Chondrocyte (in vitro differentiated cells): ENCODE results near the gene EHMT1. TPM values are rescaled to one million over a fixed set of nuclear protein-coding genes. Genes with fewer than 3 reads are reported as not detected.

ENCODE experiments used
- DNase-seq: peaks from one replicate; pipeline ENCODE4 v3.0.0; 2021; ENCODE audit warnings: mixed read lengths, low spot score
- H3K27ac Mint-ChIP-seq: one replicate; pipeline ENCODE4 v1.8.0; 2021; ENCODE audit warnings: mild to moderate bottlenecking, moderate library complexity, mixed read lengths; ENCODE audit not compliant: unreplicated experiment
- H3K27me3 Mint-ChIP-seq: 2 replicates; pipeline ENCODE4 v1.8.0; 2021; ENCODE audit warnings: low read depth, mixed read lengths
- H3K36me3 Mint-ChIP-seq: 2 replicates; pipeline ENCODE4 v1.8.0; 2021; ENCODE audit warnings: low read depth, mixed read lengths
- H3K4me1 Mint-ChIP-seq: 2 replicates; pipeline ENCODE4 v1.8.0; 2021; ENCODE audit warnings: low read depth, mild to moderate bottlenecking, mixed read lengths
- H3K4me3 Mint-ChIP-seq: one replicate; pipeline ENCODE4 v1.8.0; 2021; ENCODE audit warnings: mild to moderate bottlenecking, moderate library complexity, mixed read lengths; ENCODE audit not compliant: unreplicated experiment
- H3K9me3 Mint-ChIP-seq: 2 replicates; pipeline ENCODE4 v1.8.0; 2021; ENCODE audit warnings: low read depth, mixed read lengths
- CTCF ChIP-seq: fragments of 200-600 bp; sonication (generic); IDR thresholded peaks from 2 replicates; pipeline ENCODE4 v1.5.0; 2021; ENCODE audit warnings: antibody characterized with exemption, mild to moderate bottlenecking, moderate library complexity
- total RNA-seq: library from RNA; stranded (reverse); gene quantifications from 3 replicates; pipeline ENCODE4 v1.2.1, GENCODE V29; 2021

EHMT1 gene
- total RNA-seq, 1 donor from 2014 or later = 61.0 TPM

- Mint-ChIP-seq H3K27ac (no peak overlapping the region), H3K36me3 (no peaks in the 10 kb centered on the region), H3K27me3 (no peaks in the 10 kb centered on the region), H3K4me3 (no peak overlapping the region), H3K4me1 (peaks cover 20% of the 10 kb centered on the region), H3K9me3 (no peaks in the 10 kb centered on the region)
- DNase-seq = no peak
- TF ChIP-seq CTCF = no peak
Measured at GRCh38 chr9:137602661-137603060, 16.1 kb upstream of the EHMT1 start.

GRCh38 chr9:137603879-137604278, 14.9 kb upstream of the EHMT1 start:
- Mint-ChIP-seq H3K4me1 (peaks cover 21% of the 10 kb centered on the region), H3K27me3 (no peaks in the 10 kb centered on the region), H3K27ac (no peak overlapping the region), H3K9me3 (no peaks in the 10 kb centered on the region), H3K36me3 (no peaks in the 10 kb centered on the region), H3K4me3 (no peak overlapping the region)
- DNase-seq = no peak
- TF ChIP-seq CTCF = no peak

GRCh38 chr9:137604345-137605086, 14.3 kb upstream of the EHMT1 start:
- H3K9me3 Mint-ChIP-seq = no peaks in the 10 kb centered on the region

GRCh38 chr9:137605121-137606004, 13.4 kb upstream of the EHMT1 start, which contains the start of gene ARRDC1:
ARRDC1 (plus strand) TSS chr9:137605686; CDS start chr9:137605718, 32 bp downstream.
- Mint-ChIP-seq H3K4me3 (peak within 1 kb of the TSS; percentile 66), H3K27ac (no peak within 1 kb of the TSS), H3K4me1 (peaks cover 21% of the 10 kb centered on the region), H3K36me3 (no peaks in the 10 kb centered on the region), H3K9me3 (no peaks in the 10 kb centered on the region), H3K27me3 (no peaks in the 10 kb centered on the region)
- no peak for DNase-seq
- peak; percentile 8 for TF ChIP-seq CTCF

More at GRCh38 chr9:137604345-137605086, 14.3 kb upstream of the EHMT1 start:
- H3K27me3 Mint-ChIP-seq = no peaks in the 10 kb centered on the region
- H3K27ac Mint-ChIP-seq = no peak overlapping the region
- no peak for TF ChIP-seq CTCF
- no peaks in the 10 kb centered on the region for H3K36me3 Mint-ChIP-seq
- peaks cover 21% of the 10 kb centered on the region for H3K4me1 Mint-ChIP-seq
- H3K4me3 Mint-ChIP-seq = peak overlapping the region; percentile 22
- DNase-seq = no peak

- Mint-ChIP-seq H3K36me3 (no peaks in the 10 kb centered on the region), H3K27me3 (no peaks in the 10 kb centered on the region), H3K4me3 (peak overlapping the region; percentile 66), H3K27ac (no peak overlapping the region), H3K9me3 (no peaks in the 10 kb centered on the region), H3K4me1 (peaks cover 22% of the 10 kb centered on the region)
- DNase-seq = no peak
- no peak for TF ChIP-seq CTCF
Measured at GRCh38 chr9:137606005-137606621, 12.7 kb upstream of the EHMT1 start.
